ENCODE results near the gene MEFV.

DNA sequence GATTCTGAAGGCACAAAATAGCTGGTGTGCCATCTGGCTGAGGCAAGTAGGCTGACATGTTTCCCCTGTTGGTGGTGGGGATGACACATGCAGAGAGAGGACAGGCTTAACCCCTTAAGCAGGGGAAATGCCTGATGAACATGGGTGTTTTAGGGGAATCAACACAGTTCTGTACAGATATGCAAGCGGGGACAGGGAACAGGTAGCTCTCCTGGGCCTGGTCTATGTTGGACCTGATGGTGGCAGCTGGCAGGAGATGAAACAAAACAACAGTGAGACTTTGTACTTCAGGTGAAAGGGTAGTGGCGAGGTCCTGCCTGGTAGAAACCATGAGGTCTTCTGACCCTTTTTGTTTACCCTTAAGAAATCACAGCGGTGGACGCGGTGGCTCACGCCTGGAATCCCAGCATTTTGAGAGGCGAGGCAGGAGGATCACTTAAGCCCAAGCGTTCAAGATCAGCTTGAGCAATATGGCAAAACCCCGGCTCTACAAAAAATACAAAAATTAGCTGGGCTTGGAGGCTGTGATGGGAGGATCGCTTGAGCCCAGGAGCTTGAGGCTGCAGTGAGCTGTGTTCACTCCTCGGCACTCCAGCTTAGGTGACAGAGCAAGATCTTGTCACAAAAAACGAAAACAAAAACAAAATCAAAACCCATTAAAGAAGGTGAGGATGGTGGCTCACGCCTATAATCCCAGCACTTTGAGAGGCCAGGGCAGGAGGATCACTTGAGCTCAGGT lies 57.9 kb downstream of the MEFV start:
- TF ChIP-seq POLR2A (IDR thresholded peaks at IDR 0.05) (no peak), CTCF (IDR thresholded peaks at IDR 0.05) (no peak)

Measured in lower leg skin (tissue), 3 donors.